Limb (tissue), 2 donors: ENCODE data around the gene PPEF2.
"Not testable (repeated sequence)": the region's sequence is repeated elsewhere in the genome, so short reads cannot be mapped to it uniquely, and the experiment has no call there.

Experiments used
- DNase-seq, 2 donors: peaks; one replicate each; pipeline ENCODE4 v3.0.0-alpha.2; 2016; ENCODE audit errors: extremely low spot score in 2 of 2

PPEF2 gene

GRCh38 chr4:75902352-75902751, at the start of gene PPEF2:
TSS of gene PPEF2 (minus strand) at chr4:75902452. CDS start at chr4:75896325, 6,127 bp downstream.
- DNase-seq, result no peak

GRCh38 chr4:75950213-75950815, 48.1 kb upstream of the PPEF2 start:
- no peak for DNase-seq

- no peak for DNase-seq
Measured at GRCh38 chr4:75948822-75949444, 46.7 kb upstream of the PPEF2 start.

- peak; percentile 73 to 84 for DNase-seq
Measured at GRCh38 chr4:75940692-75941253, 38.5 kb upstream of the PPEF2 start, which contains the start of gene NAAA. TSS of gene NAAA (minus strand) at chr4:75941013. CDS start at chr4:75940949, 64 bp downstream.

- DNase-seq, result peak; percentile 37 to 77
Measured at GRCh38 chr4:75939890-75940691, 37.8 kb upstream of the PPEF2 start.

- DNase-seq, result no peak
Measured at GRCh38 chr4:75935628-75936027, 33.4 kb upstream of the PPEF2 start.

- DNase-seq, result no peak
Measured at GRCh38 chr4:75930152-75930551, 27.9 kb upstream of the PPEF2 start.

GRCh38 chr4:75924916-75925315, 22.7 kb upstream of the PPEF2 start:
- not testable (repeated sequence) for DNase-seq

GRCh38 chr4:75924309-75924827, 22.1 kb upstream of the PPEF2 start:
- no peak for DNase-seq

GRCh38 chr4:75922588-75922987, 20.3 kb upstream of the PPEF2 start:
- DNase-seq, result no peak

GRCh38 chr4:75921910-75922309, 19.7 kb upstream of the PPEF2 start:
- DNase-seq, result no peak

GRCh38 chr4:75920327-75920726, 18.1 kb upstream of the PPEF2 start:
- DNase-seq, result no peak

GRCh38 chr4:75919920-75920319, 17.7 kb upstream of the PPEF2 start:
- no peak for DNase-seq

GRCh38 chr4:75916091-75916661, 13.9 kb upstream of the PPEF2 start:
- DNase-seq, result peak in 1 of 2 donors; percentile 53

GRCh38 chr4:75912968-75913367, 10.7 kb upstream of the PPEF2 start:
- no peak for DNase-seq

GRCh38 chr4:75910831-75911230, 8.6 kb upstream of the PPEF2 start:
- not testable (repeated sequence) for DNase-seq

- DNase-seq, result no peak
Measured at GRCh38 chr4:75909405-75909804, 7.2 kb upstream of the PPEF2 start.

GRCh38 chr4:75908555-75908954, 6.3 kb upstream of the PPEF2 start:
- DNase-seq, result no peak

- DNase-seq, result no peak
Measured at GRCh38 chr4:75907966-75908365, 5.7 kb upstream of the PPEF2 start.

- DNase-seq, result no peak
Measured at GRCh38 chr4:75904076-75904475, 1.8 kb upstream of the PPEF2 start.

GRCh38 chr4:75898536-75898935, 3.7 kb downstream of the PPEF2 start:
- no peak for DNase-seq
